Neural crest cell (in vitro differentiated cells): ENCODE measurements around the gene SPAG6. TPM values are rescaled to one million over a fixed set of nuclear protein-coding genes. Genes with fewer than 3 reads are reported as not detected.

Experiments
- DNase-seq: peaks from one replicate; pipeline ENCODE4 v3.0.0; 2021; ENCODE audit warnings: low read depth, mixed read lengths, low spot score
- H3K27ac Mint-ChIP-seq: one replicate; pipeline ENCODE4 v1.8.0; 2021; ENCODE audit warnings: mild to moderate bottlenecking, mixed read lengths; ENCODE audit not compliant: unreplicated experiment
- H3K27me3 Mint-ChIP-seq: 2 replicates; pipeline ENCODE4 v1.8.0; 2021; ENCODE audit warnings: low read depth, mild to moderate bottlenecking, mixed read lengths
- H3K36me3 Mint-ChIP-seq: 2 replicates; pipeline ENCODE4 v1.8.0; 2021; ENCODE audit warnings: low read depth, mild to moderate bottlenecking, mixed read lengths
- H3K4me1 Mint-ChIP-seq: 2 replicates; pipeline ENCODE4 v1.8.0; 2021; ENCODE audit warnings: mixed read lengths
- H3K4me3 Mint-ChIP-seq: one replicate; pipeline ENCODE4 v1.8.0; 2021; ENCODE audit warnings: mild to moderate bottlenecking, mixed read lengths
- H3K9me3 Mint-ChIP-seq: 2 replicates; pipeline ENCODE4 v1.8.0; 2021; ENCODE audit warnings: mixed read lengths
- CTCF ChIP-seq: fragments of 200-600 bp; sonication (generic); conservative IDR thresholded peaks from 2 replicates; pipeline ENCODE4 v1.5.0; 2021; ENCODE audit warnings: antibody characterized with exemption, mild to moderate bottlenecking
- total RNA-seq: library from RNA; stranded (reverse); gene quantifications from 2 replicates; pipeline ENCODE4 v1.2.1, GENCODE V29; 2021

SPAG6 gene
- total RNA-seq, 1 donor from 2014 or later: 1.6 TPM

GRCh38 chr10:22463255-22463654 is 118.0 kb downstream of the SPAG6 start:
- Mint-ChIP-seq H3K9me3 (no peaks in the 10 kb centered on the region), H3K36me3 (no peaks in the 10 kb centered on the region), H3K27ac (no peak overlapping the region)

GRCh38 chr10:22464966-22465629 is 119.8 kb downstream of the SPAG6 start:
- Mint-ChIP-seq H3K27ac (peak overlapping the region; percentile 44), H3K27me3 (peaks cover 13% of the 10 kb centered on the region), H3K36me3 (no peaks in the 10 kb centered on the region), H3K4me3 (no peak overlapping the region), H3K9me3 (no peaks in the 10 kb centered on the region), H3K4me1 (peaks cover 9% of the 10 kb centered on the region)
- DNase-seq: no peak
- TF ChIP-seq CTCF: no peak

More at GRCh38 chr10:22463255-22463654, 118.0 kb downstream of the SPAG6 start:
- Mint-ChIP-seq H3K4me1 (peaks cover 15% of the 10 kb centered on the region), H3K4me3 (no peak overlapping the region), H3K27me3 (peaks cover 2% of the 10 kb centered on the region)
- no peak for DNase-seq
- TF ChIP-seq CTCF: no peak

- H3K4me1 Mint-ChIP-seq: peaks cover 9% of the 10 kb centered on the region
- H3K4me3 Mint-ChIP-seq: no peak overlapping the region
- no peak for DNase-seq
- TF ChIP-seq CTCF: no peak
- H3K36me3 Mint-ChIP-seq: no peaks in the 10 kb centered on the region
- no peak overlapping the region for H3K27ac Mint-ChIP-seq
- no peaks in the 10 kb centered on the region for H3K9me3 Mint-ChIP-seq
- H3K27me3 Mint-ChIP-seq: peaks cover 28% of the 10 kb centered on the region
Measured at GRCh38 chr10:22466763-22467334, 121.6 kb downstream of the SPAG6 start.

Other genes starting within 250 kb of the SPAG6 start
- not detected in 2 replicates for gene EBLN1, start 127.5 kb upstream of the SPAG6 start, total RNA-seq
- 31.1 and 35.1 TPM in 2 replicates for gene COMMD3, start 29.1 kb upstream of the SPAG6 start, total RNA-seq
- 46.4 and 49.9 TPM in 2 replicates for gene BMI1, start 24.4 kb upstream of the SPAG6 start, total RNA-seq